IPS-15b (cell line): Measurements from ENCODE around the gene TRPM3.

Experiments
- H3K27me3 ChIP-seq: one replicate; pipeline ENCODE4 v1.6.1; 2013; ENCODE audit warnings: low read length; ENCODE audit not compliant: control insufficient read depth, insufficient read depth
- H3K36me3 ChIP-seq: one replicate; pipeline ENCODE4 v1.6.1; 2013; ENCODE audit warnings: low read length; ENCODE audit not compliant: control insufficient read depth, insufficient read depth
- H3K4me1 ChIP-seq: one replicate; pipeline ENCODE4 v1.6.1; 2013; ENCODE audit warnings: mild to moderate bottlenecking, low read length; ENCODE audit not compliant: control insufficient read depth, insufficient read depth
- H3K4me3 ChIP-seq: one replicate; pipeline ENCODE4 v1.5.1; 2013; ENCODE audit warnings: low read depth, low read length
- H3K9ac ChIP-seq: one replicate; pipeline ENCODE4 v1.6.1; 2013; ENCODE audit warnings: low read depth, mild to moderate bottlenecking, low read length
- H3K9me3 ChIP-seq: one replicate; pipeline ENCODE4 v1.6.1; 2013; ENCODE audit warnings: mild to moderate bottlenecking, low read length; ENCODE audit not compliant: control insufficient read depth, insufficient read depth

Gene TRPM3

GRCh38 chr9:70792796-70793195 is 328.6 kb downstream of the TRPM3 start:
- Histone ChIP-seq H3K4me3 (no peak overlapping the region), H3K9ac (no peak overlapping the region), H3K4me1 (no peaks in the 10 kb centered on the region), H3K9me3 (no peaks in the 10 kb centered on the region), H3K36me3 (no peaks in the 10 kb centered on the region), H3K27me3 (no peaks in the 10 kb centered on the region)

- Histone ChIP-seq H3K9me3 (no peaks in the 10 kb centered on the region), H3K4me1 (no peaks in the 10 kb centered on the region), H3K27me3 (no peaks in the 10 kb centered on the region), H3K36me3 (no peaks in the 10 kb centered on the region), H3K9ac (no peak overlapping the region), H3K4me3 (no peak overlapping the region)
Measured at GRCh38 chr9:70791936-70792335, 329.5 kb downstream of the TRPM3 start.

GRCh38 chr9:70789086-70789485 is 332.3 kb downstream of the TRPM3 start:
- Histone ChIP-seq H3K4me1 (no peaks in the 10 kb centered on the region), H3K9ac (no peak overlapping the region), H3K9me3 (no peaks in the 10 kb centered on the region)

GRCh38 chr9:70784456-70784855 is 337.0 kb downstream of the TRPM3 start:
- H3K4me1 ChIP-seq, result no peaks in the 10 kb centered on the region
- no peaks in the 10 kb centered on the region for H3K36me3 ChIP-seq
- H3K27me3 ChIP-seq, result no peaks in the 10 kb centered on the region
- no peak overlapping the region for H3K9ac ChIP-seq
- H3K9me3 ChIP-seq, result no peaks in the 10 kb centered on the region
- H3K4me3 ChIP-seq, result no peak overlapping the region

More at GRCh38 chr9:70789086-70789485, 332.3 kb downstream of the TRPM3 start:
- Histone ChIP-seq H3K4me3 (no peak overlapping the region), H3K36me3 (no peaks in the 10 kb centered on the region), H3K27me3 (no peaks in the 10 kb centered on the region)

DNA sequence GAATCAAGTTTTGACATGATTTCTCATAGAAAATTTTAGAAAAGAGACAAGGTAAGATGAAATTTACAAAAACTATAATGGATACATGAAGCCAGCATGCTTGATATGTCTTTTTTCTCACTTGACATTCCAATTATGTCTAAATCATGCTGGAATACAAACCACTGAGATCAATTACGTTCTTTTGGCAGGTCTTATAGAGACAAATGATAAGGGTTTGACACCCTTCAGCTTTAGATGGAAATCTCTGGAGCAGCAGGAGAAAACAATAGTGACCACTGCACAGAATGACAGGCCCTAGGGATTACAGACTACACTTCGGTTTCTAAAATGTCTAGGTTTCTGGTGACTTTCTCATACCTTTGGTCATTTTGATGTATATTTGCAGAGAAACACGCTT is 342.9 kb downstream of the TRPM3 start:
- H3K4me1 ChIP-seq, result no peaks in the 10 kb centered on the region
- H3K4me3 ChIP-seq, result no peak overlapping the region
- H3K9me3 ChIP-seq, result no peaks in the 10 kb centered on the region
- H3K27me3 ChIP-seq, result no peaks in the 10 kb centered on the region
- H3K9ac ChIP-seq, result no peak overlapping the region
- no peaks in the 10 kb centered on the region for H3K36me3 ChIP-seq

DNA sequence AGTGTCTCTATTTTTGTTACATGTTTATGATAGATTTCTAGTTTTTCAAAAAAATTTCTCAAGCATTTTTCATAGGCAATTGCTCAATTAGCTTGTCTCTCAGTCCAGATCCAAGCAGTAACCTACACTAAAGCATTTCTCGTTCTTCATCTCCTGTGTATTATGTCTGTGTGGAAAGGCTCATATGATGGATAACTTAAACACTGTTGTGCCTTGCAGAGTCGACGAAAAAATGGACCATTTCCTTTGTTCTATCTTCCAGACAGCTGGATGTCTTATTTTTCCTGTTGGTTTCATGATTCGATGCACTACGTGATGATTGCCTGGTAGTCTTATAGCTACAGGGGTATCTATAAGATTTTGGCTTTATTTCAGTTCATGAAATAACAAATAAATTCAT is 347.8 kb downstream of the TRPM3 start:
- Histone ChIP-seq H3K9me3 (no peaks in the 10 kb centered on the region), H3K4me3 (no peak overlapping the region), H3K27me3 (no peaks in the 10 kb centered on the region), H3K9ac (no peak overlapping the region), H3K36me3 (no peaks in the 10 kb centered on the region), H3K4me1 (no peaks in the 10 kb centered on the region)

- no peak overlapping the region for H3K9ac ChIP-seq
- no peaks in the 10 kb centered on the region for H3K36me3 ChIP-seq
- H3K4me3 ChIP-seq, result no peak overlapping the region
- H3K27me3 ChIP-seq, result no peaks in the 10 kb centered on the region
- H3K9me3 ChIP-seq, result no peaks in the 10 kb centered on the region
- H3K4me1 ChIP-seq, result no peaks in the 10 kb centered on the region
Measured at GRCh38 chr9:70772601-70773000, 348.8 kb downstream of the TRPM3 start.

- H3K4me3 ChIP-seq, result no peak overlapping the region
- H3K9ac ChIP-seq, result no peak overlapping the region
Measured at GRCh38 chr9:70765946-70766345, 355.5 kb downstream of the TRPM3 start.

DNA sequence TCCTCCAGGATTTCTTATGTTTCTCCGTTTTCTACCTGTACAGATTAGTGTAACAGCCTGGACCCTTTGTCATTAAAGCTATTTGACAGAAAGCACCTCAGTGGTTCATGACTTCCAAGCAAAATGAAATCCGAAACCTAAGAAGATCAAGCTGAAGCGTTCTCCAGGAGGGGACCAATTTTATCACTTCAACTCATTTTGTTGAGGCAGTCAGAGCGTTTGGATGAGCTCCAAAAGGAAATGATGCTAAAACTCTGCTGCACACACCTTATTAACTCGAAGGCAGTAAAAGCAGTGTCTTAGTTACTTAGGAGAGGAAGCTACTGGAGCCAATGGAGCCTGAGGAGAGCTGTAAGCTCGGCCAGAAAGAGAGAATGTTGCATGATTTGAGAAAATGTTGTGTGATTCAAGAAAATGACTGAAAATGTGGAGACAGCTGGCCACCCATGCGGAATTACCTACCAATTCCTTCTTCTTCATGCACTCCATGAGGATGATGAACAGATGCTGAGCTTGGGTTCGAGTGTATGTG is 360.2 kb downstream of the TRPM3 start:
- Histone ChIP-seq H3K27me3 (no peaks in the 10 kb centered on the region), H3K4me1 (no peaks in the 10 kb centered on the region), H3K9ac (no peak overlapping the region), H3K36me3 (no peaks in the 10 kb centered on the region), H3K9me3 (no peaks in the 10 kb centered on the region), H3K4me3 (no peak overlapping the region)

More at GRCh38 chr9:70765946-70766345, 355.5 kb downstream of the TRPM3 start:
- no peaks in the 10 kb centered on the region for H3K4me1 ChIP-seq
- no peaks in the 10 kb centered on the region for H3K27me3 ChIP-seq
- no peaks in the 10 kb centered on the region for H3K36me3 ChIP-seq
- H3K9me3 ChIP-seq, result no peaks in the 10 kb centered on the region

DNA sequence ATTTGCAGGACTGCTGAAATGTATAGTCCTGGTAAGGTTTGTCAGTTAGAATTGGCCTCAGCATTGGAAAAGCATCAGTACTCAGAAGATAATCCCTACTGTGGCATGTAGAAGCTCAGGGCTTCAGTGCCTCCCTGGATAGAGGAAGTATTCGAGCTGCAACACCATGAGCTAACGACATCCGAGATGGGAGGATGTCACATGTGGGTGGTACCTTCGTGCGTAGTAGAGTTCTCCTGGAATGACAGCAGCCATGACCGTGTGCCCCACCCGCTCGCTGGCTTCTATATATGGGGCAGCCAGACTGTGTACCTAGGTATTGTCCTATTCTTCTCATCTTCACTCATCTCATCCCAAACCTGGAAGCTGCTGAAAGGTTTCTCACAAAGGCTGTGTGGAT is 361.2 kb downstream of the TRPM3 start:
- H3K4me3 ChIP-seq, result no peak overlapping the region
- H3K36me3 ChIP-seq, result no peaks in the 10 kb centered on the region
- no peaks in the 10 kb centered on the region for H3K27me3 ChIP-seq
- no peaks in the 10 kb centered on the region for H3K9me3 ChIP-seq
- no peak overlapping the region for H3K9ac ChIP-seq
- H3K4me1 ChIP-seq, result no peaks in the 10 kb centered on the region

DNA sequence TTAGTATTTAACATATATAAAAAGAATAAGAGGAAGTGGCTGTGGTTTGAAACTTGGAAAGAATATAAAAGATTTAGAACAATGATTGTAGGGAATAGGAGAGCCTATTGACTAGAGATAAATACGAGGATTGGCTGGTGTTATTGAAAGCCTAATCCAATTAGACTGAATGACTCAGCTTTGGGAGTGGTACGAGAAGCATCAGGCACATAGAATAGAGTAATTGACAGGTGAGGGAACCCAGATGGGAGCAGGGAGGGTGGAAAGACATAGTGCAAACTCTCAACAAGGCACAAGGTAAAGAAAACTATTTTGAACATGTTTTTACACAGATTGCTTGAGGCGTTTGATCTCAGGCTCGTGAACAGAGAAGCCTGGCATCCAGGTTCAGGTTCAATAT is 368.1 kb downstream of the TRPM3 start:
- no peaks in the 10 kb centered on the region for H3K4me1 ChIP-seq
- no peaks in the 10 kb centered on the region for H3K36me3 ChIP-seq
- H3K9ac ChIP-seq, result no peak overlapping the region
- H3K4me3 ChIP-seq, result no peak overlapping the region
- H3K9me3 ChIP-seq, result no peaks in the 10 kb centered on the region
- no peaks in the 10 kb centered on the region for H3K27me3 ChIP-seq

- H3K4me1 ChIP-seq, result no peaks in the 10 kb centered on the region
- H3K4me3 ChIP-seq, result no peak overlapping the region
- H3K9ac ChIP-seq, result no peak overlapping the region
- no peaks in the 10 kb centered on the region for H3K27me3 ChIP-seq
- no peaks in the 10 kb centered on the region for H3K9me3 ChIP-seq
- H3K36me3 ChIP-seq, result no peaks in the 10 kb centered on the region
Measured at GRCh38 chr9:70749066-70749465, 372.4 kb downstream of the TRPM3 start.
